ENCODE results near the gene AXIN2.
"Not testable (repeated sequence)": the region's sequence is repeated elsewhere in the genome, so short reads cannot be mapped to it uniquely, and the experiment has no call there.

AXIN2 gene

GRCh38 chr17:65515512-65515911 lies 45.9 kb downstream of the AXIN2 start:
- DNase-seq, result no peak

DNA sequence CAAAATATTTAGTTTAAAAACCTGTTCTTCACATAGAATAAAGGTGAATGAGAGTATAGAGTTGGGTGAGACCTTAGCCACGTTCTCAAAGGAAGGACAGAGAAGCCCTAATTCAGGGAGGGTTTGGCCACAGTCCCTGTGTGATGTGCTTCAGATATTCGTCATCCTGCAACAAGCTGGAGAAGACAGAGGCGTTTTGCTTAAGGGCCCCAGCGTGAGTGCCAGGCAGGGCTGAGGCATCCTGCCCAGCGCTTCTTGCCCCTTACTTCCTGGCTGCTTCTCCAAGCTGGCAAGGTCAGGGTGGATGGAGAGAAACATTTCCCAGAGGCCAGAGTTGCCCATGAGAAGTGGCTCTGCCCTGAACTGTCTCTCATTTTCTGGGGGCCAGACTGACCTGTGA lies 46.9 kb downstream of the AXIN2 start:
- no peak for DNase-seq

GRCh38 chr17:65514082-65514481 lies 47.4 kb downstream of the AXIN2 start:
- DNase-seq, result no peak

GRCh38 chr17:65511316-65511715 lies 50.1 kb downstream of the AXIN2 start:
- DNase-seq, result no peak

- no peak for DNase-seq
Observed at GRCh38 chr17:65509032-65509431, 52.4 kb downstream of the AXIN2 start.

DNA sequence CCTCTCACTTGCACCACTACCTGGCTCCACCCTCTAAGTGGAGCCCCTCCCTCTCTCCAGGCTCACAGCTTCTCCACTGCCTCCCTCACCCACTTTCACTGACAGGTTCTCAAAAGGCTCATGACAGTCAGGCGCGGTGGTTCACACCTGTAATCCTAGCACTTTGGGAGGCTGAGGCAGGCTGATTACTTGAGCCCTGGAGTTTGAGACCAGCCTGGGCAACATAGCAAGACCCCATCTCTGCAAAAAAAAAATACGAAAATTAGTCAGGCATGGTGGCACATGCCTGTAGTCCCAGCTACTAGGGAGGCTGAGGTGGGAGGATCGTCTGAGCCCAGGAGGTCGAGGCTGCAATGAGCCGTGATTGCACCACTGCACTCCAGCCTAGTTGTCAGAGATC lies 56.8 kb downstream of the AXIN2 start:
- not testable (repeated sequence) for DNase-seq

DNA sequence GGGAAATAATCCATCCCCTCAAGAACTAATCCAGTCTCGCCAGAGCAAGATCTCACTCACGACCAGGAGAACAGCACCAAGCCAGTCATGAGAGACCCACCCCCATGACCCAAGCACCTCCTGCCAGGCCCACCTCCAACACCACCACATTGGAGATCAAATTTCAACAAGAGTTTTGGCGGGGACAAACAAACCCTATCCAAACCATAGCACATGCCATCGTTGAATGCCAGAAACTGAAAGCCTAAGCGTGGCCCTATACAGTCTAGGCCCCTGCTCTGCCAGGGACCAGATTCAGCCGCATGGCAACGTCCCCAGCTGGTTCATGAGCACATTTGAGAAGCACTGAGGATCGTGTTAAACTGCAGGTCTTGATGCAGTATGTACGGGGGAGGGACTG lies 57.3 kb downstream of the AXIN2 start:
- DNase-seq, result no peak

DNA sequence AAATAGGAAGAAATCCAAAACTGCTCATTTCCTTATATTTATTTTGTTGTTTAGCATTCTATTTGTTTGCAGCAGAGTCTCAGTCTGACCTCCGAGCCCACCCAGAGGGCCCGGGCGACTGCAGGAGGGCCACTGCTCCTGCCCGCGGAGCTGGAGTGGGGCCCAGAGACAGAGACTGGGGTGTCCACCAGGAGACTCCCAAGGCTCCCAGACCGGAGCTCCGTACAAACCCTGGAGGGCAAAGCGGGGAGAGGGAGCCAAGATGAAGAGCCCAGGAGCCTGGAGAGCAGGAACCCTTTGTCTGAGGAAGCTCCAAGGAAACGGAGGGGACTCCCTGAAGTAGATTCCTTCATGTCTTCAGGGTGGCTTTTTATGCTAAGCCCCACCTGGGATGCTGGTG lies 57.9 kb downstream of the AXIN2 start:
- no peak for DNase-seq

- no peak for DNase-seq
Observed at GRCh38 chr17:65498816-65499215, 62.6 kb downstream of the AXIN2 start.

GRCh38 chr17:65496801-65497200 lies 64.6 kb downstream of the AXIN2 start:
- no peak for DNase-seq

- DNase-seq, result no peak
Observed at GRCh38 chr17:65495122-65496055, 66.1 kb downstream of the AXIN2 start.

- no peak for DNase-seq
Observed at GRCh38 chr17:65489413-65490155, 71.9 kb downstream of the AXIN2 start.

DNA sequence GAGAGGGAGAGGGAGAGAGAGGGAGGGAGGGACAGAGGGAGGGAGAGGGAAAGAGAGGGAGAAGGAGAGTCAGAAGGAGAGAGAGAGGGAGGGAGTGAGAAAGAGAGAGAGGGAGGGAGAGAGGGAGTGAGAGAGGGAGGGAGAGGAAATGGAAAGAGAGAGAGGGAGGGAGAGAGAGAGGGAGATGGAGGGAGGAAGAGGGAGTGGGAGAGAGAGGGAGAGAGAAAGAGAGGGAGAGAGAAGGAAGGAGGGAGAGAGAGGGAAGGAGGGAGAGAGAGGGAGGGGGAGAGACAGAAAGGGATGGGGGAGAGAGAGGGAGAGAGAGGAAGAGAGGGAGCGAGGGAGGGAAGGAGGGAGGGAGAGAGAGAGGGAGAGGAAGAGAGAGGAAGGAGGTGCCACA lies 72.8 kb downstream of the AXIN2 start:
- DNase-seq, result no peak

- no peak for DNase-seq
Observed at GRCh38 chr17:65487990-65488389, 73.5 kb downstream of the AXIN2 start.

- no peak for DNase-seq
Observed at GRCh38 chr17:65487161-65487560, 74.3 kb downstream of the AXIN2 start.

GRCh38 chr17:65485388-65486299 lies 75.8 kb downstream of the AXIN2 start:
- no peak for DNase-seq

DNA sequence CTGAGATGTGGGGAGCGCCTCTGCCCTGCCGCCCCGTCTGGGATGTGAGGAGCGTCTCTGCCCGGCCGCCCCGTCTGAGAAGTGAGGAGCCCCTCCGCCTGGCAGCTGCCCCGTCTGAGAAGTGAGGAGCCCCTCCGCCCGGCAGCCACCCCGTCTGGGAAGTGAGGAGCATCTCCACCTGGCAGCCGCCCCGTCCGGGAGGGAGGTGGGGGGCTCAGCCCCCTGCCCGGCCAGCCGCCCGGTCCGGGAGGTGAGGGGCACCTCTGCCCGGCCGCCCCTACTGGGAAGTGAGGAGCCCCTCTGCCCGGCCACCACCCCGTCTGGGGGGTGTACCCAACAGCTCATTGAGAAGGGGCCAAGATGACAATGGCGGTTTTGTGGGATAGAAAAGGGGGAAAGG lies 77.0 kb downstream of the AXIN2 start:
- not testable (repeated sequence) for DNase-seq

DNA sequence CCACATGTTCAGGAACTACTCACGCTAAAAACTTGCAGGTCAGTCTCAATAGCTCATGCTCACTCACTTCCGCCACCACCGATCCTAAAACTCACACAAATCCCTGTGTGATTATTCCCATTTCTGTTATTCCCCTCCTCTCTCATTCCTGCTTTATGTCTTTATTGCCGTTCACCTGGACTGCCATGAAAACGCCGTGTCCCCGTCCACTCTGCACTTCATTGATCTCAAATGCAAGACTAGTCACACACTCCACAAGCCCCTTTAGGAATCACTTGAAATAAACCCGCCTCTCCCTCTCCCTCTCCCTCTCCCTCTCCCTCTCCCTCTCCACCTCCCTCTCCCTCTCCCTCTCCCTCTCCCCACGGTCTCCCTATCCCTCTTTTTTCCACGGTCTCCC lies 78.0 kb downstream of the AXIN2 start:
- DNase-seq, result no peak

- DNase-seq, result no peak
Observed at GRCh38 chr17:65482201-65482600, 79.2 kb downstream of the AXIN2 start.

DNA sequence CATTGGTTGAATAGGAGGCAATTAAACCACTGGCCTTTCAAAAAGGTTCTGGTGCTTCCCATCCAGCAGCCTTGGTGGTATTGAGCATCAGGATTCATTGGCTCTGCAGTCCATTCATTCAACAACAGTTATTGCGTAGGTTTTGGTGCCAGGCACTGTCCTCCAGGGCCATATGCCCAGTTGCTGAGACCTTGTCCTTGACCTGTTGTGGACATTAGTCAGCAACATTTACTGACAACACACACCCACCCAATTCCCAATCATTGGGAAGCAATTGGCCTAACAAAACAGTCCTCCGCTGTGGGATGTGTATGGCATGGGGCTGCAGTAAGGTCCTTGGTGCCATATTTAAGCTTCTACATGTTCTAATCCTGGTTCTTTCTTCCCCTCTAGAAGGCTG lies 82.2 kb downstream of the AXIN2 start:
- DNase-seq, result no peak

All from Kasumi-1 (cell line).